Stimulated activated CD4-positive, alpha-beta T cell treated with anti-CD3 and anti-CD28 coated beads, TNF-alpha, amount 100 ng/mL, for 48 hours (primary cell): ENCODE data around the gene FUT3.

Experiments used
- DNase-seq, 3 donors: peaks; one replicate each; pipeline ENCODE4 v3.0.0-alpha.2; 2020; ENCODE audit warnings: low read depth in 3 of 3

FUT3 gene

GRCh38 chr19:5803441-5803751, 47.9 kb downstream of the FUT3 start:
- no peak for DNase-seq

- DNase-seq = no peak
Measured at GRCh38 chr19:5801796-5802619, 49.2 kb downstream of the FUT3 start.

GRCh38 chr19:5800361-5801270, 50.6 kb downstream of the FUT3 start:
- no peak for DNase-seq

- DNase-seq = no peak
Measured at GRCh38 chr19:5799247-5800241, 51.7 kb downstream of the FUT3 start.

- DNase-seq = no peak
Measured at GRCh38 chr19:5798244-5798643, 53.0 kb downstream of the FUT3 start.

GRCh38 chr19:5795382-5795919, 55.8 kb downstream of the FUT3 start:
- no peak for DNase-seq

GRCh38 chr19:5793188-5793587, 58.1 kb downstream of the FUT3 start:
- no peak for DNase-seq
